GM19043 (cell line): Measurements from ENCODE around the gene ABLIM1.

Experiments used
- ATAC-seq: cut with Tn5 transposase; IDR thresholded peaks from one replicate; pipeline ENCODE4 v1.9.1; 2021; ENCODE audit warnings: low read depth; ENCODE audit not compliant: unreplicated experiment

ABLIM1 gene

DNA sequence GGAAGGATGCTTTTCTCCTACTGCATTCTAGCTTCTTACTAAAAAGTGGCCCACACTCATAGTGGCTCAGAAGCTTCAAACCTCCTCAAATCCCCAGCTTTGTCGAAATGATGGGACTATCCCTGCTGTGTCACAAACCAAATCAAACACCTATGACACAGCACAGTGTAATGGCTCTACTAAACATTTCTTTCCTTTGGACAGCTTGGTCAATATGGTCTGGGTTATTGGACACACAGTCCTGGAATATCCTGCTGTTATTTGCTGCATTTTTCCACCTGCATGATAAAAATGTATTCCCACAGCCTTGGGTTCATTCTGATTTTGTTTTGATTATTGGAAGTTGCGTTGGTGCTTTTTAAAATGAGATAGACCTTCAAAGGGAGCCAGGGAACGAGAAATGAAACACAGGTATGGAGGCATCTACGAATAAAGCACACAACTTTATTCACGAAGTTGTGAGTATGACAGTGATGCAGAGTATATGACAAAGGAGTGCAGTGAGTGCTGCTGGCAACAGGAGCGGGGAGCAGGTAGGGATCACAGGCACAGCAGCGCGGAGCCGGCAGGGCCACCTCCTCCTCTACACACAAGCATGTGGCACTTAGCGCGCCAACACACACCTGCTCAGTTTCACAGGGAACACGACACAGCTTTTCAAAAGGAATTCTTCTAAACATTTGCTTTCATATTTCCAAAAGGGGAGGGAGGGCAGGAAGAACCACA, 227.2 kb downstream of the ABLIM1 start:
- ATAC-seq = no peak

GRCh38 chr10:114429581-114430335, 228.3 kb downstream of the ABLIM1 start:
- ATAC-seq = no peak

- no peak for ATAC-seq
These were observed 230.8 kb downstream of the ABLIM1 start for GRCh38 chr10:114427124-114427852.

DNA sequence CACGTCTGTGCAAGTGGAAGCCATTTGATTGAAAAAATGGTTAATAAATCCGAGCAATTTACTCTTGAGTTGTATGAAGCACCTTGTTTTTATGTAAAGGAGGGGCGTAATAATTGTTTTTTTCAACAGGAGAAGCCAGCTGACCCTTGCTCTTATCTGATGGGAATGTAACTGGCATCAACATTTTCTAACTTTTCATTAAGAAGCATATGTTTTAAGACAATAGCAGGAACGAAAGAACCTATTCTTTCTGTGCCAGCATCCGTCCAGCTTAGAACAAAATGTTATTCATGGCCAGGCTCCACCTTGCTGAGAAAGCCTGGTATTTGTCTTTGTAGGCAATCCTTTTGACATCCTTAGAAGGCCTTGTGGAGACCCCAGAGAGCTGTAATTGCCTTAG, 231.6 kb downstream of the ABLIM1 start:
- no peak for ATAC-seq

GRCh38 chr10:114420811-114421485, 237.1 kb downstream of the ABLIM1 start:
- no peak for ATAC-seq

DNA sequence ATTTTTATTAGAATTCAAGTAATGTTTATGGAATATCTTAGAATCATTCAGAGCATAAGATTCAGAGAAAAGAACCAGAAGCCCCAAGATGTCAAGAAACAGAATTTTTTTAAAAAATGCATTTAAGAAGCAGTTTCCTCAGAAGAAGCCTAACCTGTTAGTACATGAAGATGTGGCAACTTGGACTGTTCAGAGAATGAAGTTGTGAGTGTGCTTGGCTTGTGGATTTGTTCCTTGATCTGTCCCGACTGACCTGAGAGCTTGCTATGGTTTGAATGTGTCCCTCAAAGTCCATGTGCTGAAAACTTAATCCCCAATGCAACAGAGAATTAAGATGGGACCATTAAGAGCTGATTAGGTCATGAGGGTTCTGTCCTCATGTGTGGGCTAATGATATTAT, 240.0 kb downstream of the ABLIM1 start:
- no peak for ATAC-seq

DNA sequence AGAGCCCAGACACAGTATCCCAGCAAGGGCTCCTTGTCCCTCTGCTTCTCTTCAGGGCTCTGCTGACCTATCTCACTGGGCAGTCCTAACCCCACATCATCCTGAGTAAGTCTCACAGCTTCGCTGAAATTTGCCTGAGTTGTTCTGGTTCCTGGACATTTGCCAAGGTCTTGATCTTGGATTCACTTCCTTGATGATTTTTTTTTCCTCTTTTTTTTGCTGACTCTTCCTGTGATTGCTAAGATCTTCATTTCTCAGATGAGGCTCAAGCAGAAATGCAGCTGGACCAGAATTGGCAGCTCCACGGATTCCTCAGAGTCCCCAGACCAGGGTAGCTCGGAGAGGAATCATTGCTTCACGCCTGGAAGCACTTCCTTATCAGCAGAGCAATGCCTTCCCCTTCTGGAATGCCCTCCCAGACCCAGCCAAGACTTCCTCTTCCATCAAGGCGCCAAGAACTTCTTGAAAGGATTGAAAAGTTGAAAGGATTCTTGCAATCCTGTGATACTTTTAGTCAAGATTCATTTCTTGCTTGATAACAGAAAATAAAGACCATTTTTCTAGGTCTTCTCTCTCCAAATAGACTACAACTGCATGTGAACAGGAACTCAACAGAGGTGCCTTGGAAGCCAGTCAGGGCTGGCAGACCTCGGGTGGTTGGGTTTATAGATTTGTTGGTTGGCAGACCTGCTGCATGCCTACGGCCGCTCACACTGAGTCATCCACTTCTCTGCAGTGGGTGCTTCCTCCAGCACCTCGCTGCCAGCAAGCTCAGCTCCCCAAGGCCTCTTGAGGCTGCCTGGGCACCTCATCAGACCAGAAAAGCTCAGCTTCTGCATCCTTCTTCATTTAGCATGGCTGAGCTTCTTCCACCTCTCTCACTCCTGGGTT, 244.9 kb downstream of the ABLIM1 start:
- ATAC-seq = no peak

DNA sequence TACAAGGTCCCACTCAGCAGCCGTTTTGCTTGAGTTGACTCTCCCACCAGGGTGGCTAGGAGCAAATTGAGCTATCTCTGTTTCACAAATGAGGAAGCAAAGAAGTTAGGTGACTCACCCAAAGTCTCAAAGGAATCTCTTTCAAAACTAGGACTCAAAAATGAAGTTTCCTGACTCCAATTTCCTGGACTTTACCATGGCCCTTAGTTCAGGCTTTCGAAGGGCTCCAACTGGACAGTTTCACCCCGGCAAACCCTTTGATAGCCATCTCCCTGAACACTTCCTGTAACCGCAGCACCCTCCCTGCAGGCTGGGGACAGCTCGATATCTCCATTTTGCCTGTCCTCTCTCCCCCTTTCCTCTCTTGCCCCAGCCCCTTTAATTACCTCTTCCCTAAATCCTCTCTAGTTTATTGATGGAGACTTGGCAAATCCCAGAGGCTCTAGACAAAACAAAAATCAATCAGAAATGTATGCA, 249.1 kb downstream of the ABLIM1 start:
- no peak for ATAC-seq

- no peak for ATAC-seq
These were observed 249.7 kb downstream of the ABLIM1 start for GRCh38 chr10:114408112-114408967.

GRCh38 chr10:114406455-114406854, 251.6 kb downstream of the ABLIM1 start:
- no peak for ATAC-seq

- ATAC-seq = no peak
These were observed 253.1 kb downstream of the ABLIM1 start for GRCh38 chr10:114405011-114405350.

DNA sequence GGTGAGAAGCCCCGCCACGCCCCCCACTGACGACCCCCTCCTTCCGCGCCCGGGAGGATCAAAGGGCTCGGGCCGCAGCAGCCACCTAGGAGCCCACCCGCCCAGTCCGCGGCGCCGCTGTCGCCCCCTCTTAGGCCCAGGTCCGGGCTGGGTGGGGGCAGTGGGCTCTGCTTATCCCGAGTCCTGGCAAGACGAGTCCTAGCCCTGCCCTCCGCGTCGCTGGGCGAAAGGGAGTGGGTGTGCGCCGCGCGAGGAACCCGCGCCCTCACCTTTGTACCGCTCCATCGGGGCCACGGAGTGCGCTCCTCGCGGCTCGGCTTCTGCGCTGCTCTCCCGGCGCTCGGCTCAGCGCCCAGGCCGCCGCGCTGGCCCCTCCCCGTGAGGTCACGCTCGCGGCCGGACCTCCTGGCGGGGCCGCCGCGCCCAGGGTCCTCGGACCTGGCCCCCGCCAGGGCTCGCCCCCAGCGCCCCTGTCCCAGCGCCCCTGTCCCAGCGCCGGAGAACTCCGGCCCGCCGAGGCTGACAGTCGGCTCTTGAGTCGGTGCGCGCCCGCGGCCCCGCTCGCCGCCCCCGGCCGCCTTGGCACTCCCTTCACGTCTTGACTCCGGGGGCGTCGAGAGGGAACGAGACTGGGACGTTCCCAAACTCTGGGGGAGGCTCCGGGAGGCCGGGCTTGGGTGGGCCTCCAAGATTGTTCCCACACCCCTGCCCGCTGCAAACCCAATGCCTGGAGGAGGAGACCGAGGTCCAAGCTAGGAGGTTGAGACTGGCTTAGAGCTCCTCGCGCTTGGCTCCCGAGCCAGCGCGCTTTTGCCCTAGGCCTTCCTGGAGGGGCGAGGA, 253.7 kb downstream of the ABLIM1 start, which contains the start of gene AFAP1L2:
Gene AFAP1L2 (minus strand): TSS at position 332 of the 840 bp plus-strand sequence. CDS start 47 bp downstream, at position 285.
- ATAC-seq = no peak

GRCh38 chr10:114403541-114404161, 254.4 kb downstream of the ABLIM1 start:
- ATAC-seq = no peak

DNA sequence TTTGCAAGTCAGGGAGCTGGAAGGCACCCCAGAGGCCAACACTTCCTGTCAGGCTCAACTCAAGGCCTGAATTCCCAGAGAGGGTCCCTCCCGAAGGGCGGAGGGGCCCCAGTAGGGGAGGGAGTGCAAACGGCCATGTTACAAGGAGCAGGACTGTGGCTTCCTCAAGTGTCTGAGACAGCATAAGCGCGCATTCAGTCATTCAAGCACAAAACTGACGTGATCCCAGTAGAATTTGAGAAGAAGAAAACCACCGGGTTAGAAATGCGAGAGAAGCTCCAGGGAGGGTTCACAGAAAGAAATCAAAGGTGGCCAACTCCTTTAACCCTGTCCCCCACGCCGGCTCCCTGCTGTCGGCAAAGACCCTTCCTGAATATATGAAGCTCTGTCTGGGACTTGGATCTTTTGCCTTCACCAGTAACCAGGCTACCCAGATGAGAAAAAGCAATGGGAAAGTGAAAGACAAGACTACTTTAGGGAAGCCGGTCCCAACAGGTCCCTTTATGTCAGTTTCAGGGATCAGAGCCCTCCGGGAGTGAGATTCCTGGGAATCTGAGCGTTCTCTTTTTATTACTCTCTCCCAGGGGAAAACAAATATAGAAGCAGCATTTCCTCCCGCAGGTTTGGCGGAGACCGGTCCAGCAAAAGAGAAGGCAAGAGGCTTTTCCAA, 255.1 kb downstream of the ABLIM1 start:
- ATAC-seq = no peak

- ATAC-seq = no peak
These were observed 255.8 kb downstream of the ABLIM1 start for GRCh38 chr10:114402233-114402632.

DNA sequence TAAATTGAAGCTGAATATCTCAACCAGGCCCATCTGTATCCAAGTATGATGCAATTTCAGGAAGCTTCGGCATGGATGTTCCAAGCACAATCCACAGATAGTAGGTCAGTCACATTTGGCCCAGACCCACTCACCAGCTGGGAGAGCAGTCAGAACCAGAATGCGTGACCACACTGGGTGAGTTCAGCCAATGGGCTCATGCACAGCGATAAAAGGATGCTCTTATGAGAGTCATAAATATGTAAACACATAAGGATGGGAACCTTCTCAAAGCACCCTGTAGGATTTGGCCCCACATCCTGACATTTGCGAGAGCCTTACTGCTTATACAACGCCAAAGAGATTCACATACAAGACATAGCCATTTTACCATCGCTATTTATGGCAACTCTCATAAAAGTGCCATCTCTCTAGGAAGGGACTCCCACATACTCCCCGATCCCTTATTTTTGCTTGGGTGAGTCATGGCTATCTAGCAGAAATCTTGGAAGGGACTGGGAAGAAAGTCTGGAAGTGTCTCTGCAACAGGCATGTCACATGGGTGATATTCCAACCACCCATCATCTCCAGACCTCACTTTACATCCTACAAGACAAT, 256.8 kb downstream of the ABLIM1 start:
- no peak for ATAC-seq

GRCh38 chr10:114400091-114400490, 258.0 kb downstream of the ABLIM1 start:
- no peak for ATAC-seq
